Measurements from ENCODE around the gene PRICKLE4.
A peak's percentile ranks its signal among the peaks of the same experiment; 100 is the strongest.

The PRICKLE4 gene, protein sequence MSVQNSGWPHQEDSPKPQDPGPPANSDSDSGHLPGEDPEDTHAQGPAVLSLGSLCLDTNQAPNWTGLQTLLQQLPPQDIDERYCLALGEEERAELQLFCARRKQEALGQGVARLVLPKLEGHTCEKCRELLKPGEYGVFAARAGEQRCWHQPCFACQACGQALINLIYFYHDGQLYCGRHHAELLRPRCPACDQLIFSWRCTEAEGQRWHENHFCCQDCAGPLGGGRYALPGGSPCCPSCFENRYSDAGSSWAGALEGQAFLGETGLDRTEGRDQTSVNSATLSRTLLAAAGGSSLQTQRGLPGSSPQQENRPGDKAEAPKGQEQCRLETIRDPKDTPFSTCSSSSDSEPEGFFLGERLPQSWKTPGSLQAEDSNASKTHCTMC

DNA sequence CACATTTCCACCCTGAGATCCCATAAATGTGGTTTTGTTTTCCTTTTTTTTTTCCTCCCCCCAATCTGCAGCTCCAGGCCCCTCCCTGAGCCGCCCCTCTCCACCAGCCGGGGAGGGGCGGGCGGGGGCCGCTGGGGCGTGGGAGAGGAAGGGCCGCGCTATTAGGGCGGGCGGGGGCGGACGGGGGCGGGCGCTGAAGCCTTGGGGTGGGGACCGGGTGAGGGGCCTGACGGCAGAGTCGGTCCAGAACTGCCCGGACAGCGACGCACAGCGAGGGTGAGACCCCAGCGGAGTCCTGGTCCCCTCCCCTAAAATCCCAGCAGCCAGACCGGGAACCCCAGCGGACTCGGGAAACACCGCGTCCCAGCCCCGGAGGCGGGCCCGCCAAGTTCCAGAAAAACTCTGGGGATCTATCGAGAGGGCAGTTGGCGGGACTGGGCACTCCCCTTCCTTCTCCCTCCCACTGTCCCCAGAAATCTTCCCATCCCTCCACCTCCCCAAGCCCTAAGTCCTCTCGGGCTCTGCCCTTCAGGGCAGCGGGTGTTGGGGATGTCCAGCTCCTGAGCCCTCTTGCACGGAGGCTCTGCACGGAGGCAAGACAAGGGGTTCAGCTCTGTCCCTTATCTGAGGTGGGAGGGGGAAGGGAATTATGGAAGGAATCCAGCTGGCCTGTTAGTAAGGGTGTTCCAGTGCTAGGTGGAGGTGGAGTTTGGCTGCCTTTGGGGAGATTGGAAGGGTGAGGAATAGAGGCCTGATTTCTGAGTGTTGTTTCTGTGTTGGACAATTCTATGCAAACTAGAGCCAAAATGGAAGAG lies at the start of gene PRICKLE4:
TSS of gene PRICKLE4 (plus strand) at position 232 of the 815 bp plus-strand sequence. CDS start 2,692 bp downstream, outside the sequence.
- DNase-seq, result no peak

DNA sequence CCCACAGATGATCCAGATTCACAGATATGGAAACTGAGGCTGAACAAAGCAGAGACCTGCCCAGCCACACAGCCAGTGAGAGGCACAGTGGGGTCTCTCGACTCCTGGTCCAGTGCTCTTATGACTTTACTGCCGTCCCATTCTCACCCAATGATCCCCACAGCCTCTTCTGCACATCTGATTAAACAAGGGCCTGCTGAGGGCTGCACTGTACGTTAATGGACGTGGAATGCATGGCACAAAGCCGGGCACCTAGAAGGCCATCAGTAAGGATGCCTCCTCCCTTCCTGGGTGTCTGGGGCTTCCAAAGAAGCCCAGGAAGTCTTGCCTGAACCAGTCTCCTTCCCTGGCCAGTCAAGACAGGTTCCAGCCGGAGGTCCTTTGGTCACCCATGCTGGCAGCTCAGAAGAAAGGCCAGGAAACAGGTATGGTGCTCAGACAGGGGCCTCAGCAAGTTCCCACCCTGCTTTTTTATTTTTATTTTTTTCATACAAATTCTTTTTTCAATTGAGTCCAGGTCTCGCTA lies 49.0 kb upstream of the PRICKLE4 start:
- DNase-seq, result no peak

DNA sequence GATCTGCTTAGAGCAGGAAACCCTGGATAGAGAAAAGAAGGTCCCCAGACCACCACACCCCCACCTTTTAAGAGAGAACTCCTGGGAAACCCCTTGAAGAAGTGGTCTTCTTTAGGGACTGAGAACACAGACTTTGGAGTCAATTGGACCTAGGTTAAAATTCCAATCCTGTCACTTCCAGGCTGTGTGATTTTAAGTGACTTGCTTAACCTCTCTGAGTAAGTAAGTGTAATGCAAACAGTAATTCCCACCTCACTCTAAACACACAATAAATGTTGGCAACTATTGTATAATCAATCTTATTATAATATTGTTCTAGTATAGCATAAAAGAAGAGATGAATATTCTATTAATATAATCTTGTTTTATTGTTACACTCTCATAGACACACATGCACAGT lies 48.4 kb upstream of the PRICKLE4 start:
- no peak for DNase-seq

DNA sequence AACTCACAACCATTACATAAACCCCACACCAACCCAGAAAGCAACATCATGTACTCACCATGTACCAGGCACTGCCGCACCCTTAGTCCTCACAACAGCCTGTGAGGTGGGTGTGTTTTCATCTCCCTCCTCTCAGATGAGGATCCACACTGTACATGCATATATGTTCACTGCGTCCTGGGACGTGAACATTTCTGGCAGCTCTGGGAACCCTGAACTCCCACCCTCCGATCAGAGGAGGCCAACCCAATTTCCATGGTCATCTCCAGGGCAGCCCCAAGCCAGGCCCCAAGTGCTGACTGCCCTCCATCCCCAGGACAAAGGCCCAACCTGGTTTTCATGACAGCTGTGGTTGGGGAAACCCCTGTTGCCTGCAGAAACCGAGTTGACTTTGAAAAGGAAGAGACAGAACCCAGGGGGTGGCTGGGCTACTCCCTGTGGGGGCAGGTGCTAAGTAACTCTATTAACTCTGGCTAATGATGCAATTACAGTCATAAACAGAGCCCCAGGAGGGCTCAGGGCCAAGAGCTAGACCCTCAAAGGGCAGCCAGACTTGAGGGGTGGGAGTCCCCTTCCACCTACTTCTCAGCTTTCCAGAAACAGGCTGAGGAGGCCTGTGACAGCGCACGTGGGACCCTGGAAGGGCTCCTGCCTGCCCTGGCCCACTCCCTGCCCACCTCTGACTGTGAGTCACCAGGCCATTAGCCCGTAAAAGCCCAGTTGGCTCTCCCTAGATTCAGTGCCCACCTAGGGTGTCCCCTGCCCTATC lies 47.8 kb upstream of the PRICKLE4 start:
- peak; percentile 40 to 56 for DNase-seq

DNA sequence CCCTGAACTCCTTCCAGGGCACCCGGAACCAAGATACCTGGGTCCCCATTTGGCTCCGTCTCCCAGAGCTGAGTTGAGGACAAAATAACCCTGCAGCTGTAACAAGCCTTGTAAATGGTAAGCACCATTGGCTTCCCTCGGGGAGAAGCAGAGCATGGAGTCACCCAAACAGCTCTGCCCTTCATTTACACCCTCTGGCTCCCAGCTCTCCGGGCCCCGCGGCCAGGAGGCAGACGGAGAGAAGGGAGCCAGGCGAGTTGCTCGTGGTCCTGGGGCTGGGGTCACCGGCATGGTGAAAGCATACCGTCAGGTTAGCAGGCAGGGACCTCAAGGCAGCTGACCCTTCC lies 47.2 kb upstream of the PRICKLE4 start:
- no peak for DNase-seq

DNA sequence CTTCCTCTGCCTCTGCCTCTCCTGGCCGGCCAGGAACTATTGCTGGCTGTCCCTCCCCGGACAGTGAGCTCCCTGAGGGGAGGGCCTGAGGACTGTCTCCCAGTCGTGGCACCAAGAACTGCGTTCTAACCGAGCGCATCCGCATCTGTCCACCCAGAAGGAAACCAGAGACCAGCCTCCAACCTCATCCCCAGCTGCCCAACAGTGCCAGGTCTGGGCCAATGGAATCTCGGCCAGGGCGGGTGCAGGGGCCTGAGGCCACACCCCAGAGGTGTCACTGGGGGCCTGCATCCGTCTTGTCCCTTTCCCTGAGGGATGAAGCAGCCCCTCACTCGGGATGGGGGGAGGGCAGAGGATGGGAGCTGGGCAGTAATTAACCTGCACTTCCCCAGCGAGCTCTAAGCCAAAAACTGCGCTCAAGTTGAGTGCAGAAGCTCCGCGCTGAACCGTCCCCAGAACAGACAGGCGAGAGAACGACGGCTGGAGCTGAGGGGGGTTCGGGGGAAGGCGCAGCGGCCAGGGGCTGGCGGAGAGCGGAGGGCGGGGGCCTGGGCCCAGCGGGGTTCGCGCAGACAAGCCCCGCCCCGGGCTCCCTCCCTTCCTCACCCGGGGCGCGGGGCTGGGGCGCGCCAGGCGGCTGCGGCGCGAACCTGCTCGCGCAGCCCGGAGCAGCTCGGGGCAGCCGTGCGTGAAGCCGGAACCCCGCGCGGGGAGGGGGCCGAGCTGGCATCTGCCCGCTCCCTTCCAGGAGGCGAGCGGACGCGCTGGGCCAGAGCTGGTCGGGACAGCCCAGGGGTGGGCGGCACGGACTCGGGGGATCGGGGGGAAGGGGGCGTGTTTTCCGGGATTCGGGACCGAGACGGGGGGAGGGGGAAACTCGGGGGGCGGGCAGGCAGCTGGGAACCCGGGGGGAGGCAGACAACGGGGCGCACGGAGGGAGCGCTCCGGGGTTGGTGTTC lies 46.6 kb upstream of the PRICKLE4 start:
- peak; percentile 57 to 61 for DNase-seq

DNA sequence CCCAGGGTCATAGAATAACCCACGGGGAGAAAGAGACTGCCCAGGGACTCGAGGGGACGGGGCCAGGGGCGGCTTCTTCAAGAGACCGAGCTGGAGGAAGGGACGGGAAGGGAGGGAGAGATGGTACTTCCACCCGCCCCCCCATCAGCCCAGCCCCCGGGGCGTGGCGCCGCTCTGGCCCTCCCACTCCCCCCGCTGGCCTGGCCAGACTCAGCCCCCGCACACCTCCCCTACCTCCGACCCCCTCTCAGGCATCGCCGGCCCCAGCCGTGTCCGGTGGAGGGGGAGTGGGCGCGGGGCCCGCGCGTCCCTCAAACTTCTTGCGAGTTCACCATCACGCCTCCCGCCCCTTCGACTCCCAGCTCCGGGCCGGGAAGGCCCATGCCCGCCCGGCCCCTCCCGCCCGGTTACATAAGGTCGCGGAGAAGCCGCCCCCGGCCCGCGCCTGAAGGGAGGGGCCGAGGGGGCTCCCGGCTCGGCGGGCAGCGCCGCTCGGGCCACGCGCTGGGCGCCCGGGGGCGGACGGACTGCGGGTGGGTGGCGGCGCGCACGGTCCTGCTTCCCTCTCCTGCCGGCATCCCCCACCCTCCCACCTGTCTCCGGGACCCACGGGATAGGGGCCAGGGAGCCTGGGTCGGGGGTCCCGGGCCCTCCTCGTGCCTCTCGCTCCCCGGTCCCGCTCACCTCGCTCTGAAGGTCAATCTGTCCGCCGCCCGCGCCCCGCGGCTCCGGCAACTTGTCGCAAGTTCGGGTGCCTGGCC lies 45.7 kb upstream of the PRICKLE4 start:
- peak; percentile 70 to 77 for DNase-seq

DNA sequence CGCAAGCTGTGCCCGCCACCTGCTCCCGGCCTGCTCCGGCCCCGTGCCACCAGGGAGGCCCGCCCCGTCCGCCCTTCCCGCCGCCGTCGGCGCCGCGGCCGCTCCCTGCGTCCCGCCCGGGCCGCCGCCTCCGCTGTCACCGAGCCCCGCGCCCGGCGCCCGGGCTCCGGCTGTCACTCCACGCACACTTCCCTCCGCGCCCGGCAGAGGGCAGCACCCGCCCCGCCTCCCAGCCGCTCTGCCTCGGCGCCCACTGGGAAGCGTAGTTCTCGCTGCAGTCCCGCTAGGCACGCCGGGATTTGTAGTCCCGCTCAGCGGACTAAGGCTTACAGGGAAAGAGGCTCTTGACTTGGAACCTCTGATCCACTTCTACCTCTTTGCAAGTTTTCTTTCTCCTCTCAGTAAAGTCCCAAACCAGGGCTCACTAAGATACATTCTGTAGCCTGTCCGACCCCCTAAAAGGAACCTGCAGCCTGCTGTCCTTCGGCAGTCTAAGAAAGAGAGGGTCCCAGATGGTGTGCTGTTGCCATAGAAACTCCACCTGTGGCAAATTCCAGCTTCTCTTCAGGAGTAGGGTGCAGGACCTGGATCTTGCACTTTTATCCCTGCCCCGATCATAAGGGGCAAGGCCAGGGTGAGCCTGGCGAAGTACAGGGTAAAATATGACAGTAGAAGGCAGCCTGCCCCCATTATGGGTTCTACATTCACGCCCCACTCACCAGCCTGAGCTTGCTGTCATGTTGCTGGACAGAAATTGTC lies 45.0 kb upstream of the PRICKLE4 start, which contains the start of gene TFEB:
TSS of gene TFEB (minus strand) at position 182 of the 759 bp plus-strand sequence. CDS start 44,395 bp downstream, outside the sequence.
- peak; percentile 94 to 95 for DNase-seq

DNA sequence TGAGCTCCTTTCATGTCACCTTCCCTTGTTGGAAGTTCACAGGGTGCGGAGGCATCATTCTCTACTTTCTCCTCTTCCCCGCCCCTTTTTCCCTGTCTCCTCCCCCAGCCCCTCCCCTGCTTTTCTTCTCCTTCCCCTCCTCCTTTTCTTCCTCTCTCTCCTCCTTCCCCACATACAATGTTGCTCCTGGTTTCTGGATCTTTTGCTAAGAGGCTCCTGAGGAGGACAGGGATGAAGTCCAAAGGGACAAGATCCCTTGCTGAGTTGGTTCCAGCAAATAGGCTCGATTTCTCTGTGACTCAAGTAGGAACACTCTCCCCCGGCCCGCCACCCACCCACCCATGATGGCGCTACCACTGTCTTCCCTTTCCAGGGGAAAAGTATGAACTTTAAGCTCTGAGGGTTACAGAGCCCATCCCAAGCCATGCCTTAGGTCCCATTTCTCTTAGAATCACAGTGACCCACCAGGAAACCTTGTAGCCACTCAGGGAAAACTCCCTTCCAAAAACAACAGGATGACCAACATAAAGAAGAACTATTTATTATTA lies 44.3 kb upstream of the PRICKLE4 start:
- DNase-seq, result no peak

DNA sequence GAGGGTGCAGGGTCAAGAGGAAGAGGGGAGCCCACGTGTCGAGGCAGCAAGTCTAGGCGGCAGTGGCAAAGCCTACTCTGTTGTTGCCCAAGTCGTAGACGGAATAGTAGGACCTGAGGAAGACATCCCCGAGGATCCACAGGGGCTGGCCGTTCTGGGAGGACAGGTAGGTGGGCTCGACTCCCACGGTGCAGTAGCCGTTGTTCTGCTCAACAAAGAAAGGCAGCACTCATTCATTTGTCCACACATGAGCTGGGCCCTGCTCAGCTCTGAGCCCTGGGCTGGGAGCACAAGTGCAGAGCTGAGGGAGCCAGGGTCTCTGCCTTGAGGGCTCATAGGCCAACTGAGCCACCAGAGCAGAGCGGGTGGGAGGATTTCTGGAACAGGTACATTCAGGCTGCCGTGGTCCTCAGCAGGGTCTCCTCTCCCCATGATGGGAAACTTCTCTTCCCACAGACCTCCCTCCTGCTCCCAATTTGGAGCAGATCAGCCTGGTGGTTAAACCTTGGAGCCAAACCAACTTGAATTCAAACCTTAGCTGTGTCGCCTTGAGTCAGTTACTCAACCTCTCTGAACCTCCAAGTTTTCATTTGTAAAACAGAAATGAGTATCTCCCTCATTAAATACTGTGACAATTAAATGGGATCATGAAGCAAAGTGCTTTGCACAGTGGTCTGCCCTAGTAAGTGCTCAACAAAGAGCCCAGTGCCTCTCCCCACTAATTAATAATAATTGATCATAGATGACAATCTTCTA lies 43.6 kb upstream of the PRICKLE4 start:
- DNase-seq, result no peak

DNA sequence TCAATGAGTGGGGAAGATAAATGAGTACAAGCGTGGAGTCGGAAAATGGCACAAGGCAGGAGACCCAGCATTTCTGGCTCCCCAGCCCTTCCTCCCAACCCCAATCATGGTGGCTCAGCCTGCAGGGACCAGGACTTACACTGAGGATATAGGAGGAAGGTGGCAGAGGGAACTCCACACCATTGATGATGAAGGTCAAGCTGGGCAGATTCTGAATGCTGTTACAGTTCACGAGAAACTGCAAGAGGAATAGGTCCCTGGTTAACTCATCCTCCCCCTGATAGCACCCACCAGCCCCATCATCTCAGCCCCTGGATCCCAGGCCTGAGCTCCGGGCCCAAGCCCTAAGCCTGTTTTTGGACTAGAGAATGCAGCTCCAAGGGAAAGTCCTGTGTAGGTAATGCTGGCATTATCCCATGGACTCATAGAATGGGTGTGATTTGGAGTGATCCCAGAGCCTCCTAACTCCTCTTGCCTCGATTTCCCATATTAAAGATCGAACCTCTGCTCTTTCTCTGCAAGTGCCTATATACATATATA lies 42.9 kb upstream of the PRICKLE4 start:
- DNase-seq, result no peak

DNA sequence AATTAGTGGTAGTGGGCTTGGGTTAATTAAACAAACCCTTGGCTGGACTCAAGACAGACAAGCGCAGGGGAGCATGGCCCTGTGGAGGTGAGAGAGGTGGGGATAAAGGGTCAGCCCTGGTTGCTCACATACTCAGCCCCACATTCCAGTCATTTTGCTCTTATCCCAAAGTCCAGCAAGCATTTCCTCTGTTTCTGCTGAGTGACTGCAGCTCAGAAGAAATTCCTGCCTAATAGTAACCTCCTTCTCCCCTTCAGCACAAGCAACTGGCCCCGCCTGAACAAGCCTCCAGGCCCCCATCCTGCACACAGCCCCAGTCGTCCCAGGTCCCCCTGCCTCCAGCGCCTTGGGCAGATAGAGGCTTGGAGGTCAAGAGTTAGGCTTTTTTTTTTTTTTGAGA lies 41.5 kb upstream of the PRICKLE4 start:
- no peak for DNase-seq

DNA sequence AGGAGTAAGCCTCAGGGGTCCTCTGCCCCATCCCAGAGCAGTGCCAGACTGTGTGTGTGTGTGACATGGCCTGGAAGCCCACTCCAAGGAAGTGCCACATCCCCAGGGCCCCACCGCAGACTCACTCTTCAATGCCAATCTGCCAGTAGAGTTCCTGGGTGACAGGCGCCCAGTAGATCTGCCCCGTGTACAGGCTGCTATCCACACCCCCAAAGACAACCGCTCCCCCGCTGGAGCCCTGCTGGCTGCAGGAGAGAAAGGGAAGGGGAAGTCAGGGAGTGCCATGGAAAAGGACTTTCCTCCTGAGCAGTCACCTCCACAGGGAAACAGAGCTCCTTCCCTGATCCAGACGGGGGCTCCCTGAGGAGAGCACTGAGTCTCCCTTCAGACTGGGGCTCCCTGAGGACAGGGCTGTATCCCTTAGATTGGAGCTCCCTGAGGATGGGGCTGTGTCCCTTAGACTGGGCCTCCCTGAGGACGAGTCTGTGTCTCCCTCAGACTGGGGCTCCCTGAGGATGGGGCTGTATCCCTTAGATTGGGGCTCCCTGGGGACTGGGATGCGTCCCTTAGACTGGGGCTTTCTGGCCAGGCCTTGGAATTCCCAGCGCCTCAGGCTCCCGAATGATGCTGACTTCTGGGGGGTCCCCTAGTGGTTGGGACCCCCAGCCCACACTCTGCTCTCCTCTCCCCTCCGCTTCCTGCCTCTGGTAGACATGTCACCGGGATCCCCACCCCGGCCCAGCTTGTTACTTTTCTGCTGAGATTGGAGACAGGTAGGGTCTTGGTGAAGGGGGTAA lies 40.0 kb upstream of the PRICKLE4 start:
- DNase-seq, result no peak

DNA sequence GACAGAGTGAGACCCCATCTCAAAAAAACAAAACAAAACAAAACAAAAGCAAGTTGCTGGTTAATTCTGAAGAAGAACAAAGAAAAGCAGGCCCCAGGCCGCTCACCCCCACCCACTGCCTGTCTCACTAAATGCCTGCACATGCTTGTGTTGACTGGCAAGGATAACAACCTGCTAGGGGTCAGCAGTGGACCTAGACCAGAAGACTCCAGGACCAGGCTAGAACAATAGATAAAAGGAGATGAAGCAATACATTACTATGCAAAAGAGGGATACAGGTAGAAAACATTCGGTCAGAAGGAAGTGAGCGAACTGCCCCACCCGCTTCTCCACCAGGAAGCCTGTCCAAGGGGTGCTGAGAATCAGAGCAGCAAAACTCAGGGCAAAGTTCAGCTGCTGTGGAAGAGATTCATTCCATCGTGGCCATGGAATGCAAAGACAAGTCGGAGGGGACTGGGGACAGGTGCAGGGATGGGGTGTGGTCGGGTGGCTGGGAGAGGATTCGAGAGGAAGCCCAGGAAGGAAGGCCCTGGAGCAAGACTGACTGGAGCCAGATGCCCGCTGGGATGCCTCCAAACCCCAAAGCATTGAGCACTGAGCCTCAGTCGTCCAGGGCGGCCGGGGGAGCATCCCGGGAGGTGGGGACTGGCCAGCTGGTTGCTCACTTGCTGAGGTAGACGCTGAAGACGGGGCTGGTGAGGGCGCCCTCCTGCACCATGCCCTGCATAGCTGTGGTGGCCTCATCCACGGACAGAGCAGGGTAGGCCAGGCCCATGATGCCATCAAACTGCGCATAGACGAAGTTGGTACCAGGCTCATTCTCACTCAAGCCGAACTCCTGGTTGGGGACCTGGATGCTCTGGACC lies 38.7 kb upstream of the PRICKLE4 start:
- DNase-seq, result no peak

DNA sequence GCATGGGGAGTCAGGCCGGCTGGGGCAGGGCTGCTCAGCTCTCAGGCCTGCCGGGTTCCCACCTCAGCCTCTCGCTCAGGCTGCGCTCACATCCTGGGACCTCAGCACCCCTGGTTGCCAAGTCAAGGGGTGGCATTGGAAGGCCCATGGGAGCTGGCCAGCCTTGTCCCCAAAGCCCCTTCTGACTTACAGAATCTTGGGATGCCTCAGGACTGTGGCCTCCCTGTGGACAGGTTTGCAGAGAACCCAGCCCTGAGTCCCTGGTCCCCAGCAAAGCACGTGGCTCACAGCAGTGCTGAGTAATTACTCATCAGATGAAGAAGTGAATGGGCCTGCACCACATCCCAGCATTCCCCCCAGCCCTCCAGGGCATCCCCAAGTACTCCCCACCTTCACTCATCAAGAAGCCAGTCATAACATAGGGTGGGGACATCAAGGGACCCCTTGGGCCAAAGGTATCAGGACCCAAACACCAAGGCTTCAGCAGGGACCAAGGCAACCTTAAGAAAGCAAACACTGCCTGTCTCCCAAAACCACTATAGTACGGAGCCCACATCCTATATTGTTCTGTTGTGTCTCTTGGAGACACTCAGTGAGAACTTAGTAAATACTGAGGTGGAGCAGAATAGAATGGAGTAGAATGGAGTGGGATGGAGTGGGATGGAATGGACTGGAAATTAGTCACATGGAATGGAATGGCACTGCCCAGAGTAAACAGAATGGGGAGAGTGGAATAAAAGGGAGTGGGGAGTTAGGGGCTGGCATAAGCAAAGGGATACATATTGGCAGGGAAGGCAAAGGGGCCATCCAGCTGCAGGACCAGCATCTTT lies 37.0 kb upstream of the PRICKLE4 start:
- no peak for DNase-seq

DNA sequence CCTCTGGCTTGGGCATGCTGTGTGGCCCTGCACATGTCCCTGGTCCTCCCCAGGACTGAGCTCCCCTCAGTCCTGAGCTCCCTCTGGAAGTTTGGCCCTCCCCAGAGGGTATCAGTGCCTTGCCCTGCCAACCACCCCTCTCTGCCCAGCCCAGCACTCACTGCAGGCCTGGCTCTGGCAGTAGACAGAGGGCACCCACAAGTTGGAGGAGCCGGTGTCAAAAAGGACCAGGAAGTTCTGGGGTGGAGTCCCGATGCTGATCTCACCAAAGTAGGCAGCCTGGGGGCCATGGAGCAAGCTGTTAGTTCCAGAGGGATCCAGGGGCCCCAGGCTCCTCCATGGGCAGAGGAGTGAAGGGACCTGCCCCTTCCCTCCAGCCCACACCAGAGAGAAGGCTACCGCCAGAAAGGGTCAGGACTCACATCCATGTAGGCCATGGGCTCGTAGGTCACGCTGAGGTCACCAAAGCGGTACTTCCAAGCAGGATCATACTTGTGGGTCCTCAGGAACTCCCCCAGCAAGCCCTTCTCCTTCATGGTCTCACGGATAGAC lies 36.3 kb upstream of the PRICKLE4 start:
- no peak for DNase-seq

Measured in activated CD4-positive, alpha-beta T cell treated with anti-CD3 and anti-CD28 coated beads, Interleukin-2, amount 50 U/mL, for 48 hours (primary cell).